Measurements from ENCODE around the gene EPB41L5.
"Not testable (repeated sequence)": the region's sequence is repeated elsewhere in the genome, so short reads cannot be mapped to it uniquely, and the experiment has no call there.

Gene EPB41L5

GRCh38 chr2:120104772-120105171, 91.9 kb downstream of the EPB41L5 start:
- TF ChIP-seq GATA1 (IDR thresholded peaks at IDR 0.05; ENCODE audit: low read depth, low read length) (no peak), POLR2A (IDR thresholded peaks at IDR 0.05; ENCODE audit: low read length) (no peak)
- DNase-seq: no peak

GRCh38 chr2:120105360-120105759, 92.5 kb downstream of the EPB41L5 start:
- no peak for TF ChIP-seq GATA1 (IDR thresholded peaks at IDR 0.05; ENCODE audit: low read depth, low read length)
- no peak for TF ChIP-seq POLR2A (IDR thresholded peaks at IDR 0.05; ENCODE audit: low read length)
- DNase-seq: no peak

- no peak for TF ChIP-seq POLR2A (IDR thresholded peaks at IDR 0.05; ENCODE audit: low read length)
- TF ChIP-seq GATA1 (IDR thresholded peaks at IDR 0.05; ENCODE audit: low read depth, low read length): no peak
- DNase-seq: no peak
Observed at GRCh38 chr2:120108049-120108448, 95.2 kb downstream of the EPB41L5 start.

- DNase-seq: no peak
- no peak for TF ChIP-seq GATA1 (IDR thresholded peaks at IDR 0.05; ENCODE audit: low read depth, low read length)
- no peak for TF ChIP-seq POLR2A (IDR thresholded peaks at IDR 0.05; ENCODE audit: low read length)
Observed at GRCh38 chr2:120108749-120109148, 95.9 kb downstream of the EPB41L5 start.

GRCh38 chr2:120109186-120110061, 96.5 kb downstream of the EPB41L5 start:
- peak; percentile 24 to 38 for DNase-seq
- TF ChIP-seq POLR2A (IDR thresholded peaks at IDR 0.05; ENCODE audit: low read length): no peak
- TF ChIP-seq GATA1 (IDR thresholded peaks at IDR 0.05; ENCODE audit: low read depth, low read length): no peak

GRCh38 chr2:120110062-120110362, 97.1 kb downstream of the EPB41L5 start:
- TF ChIP-seq GATA1 (IDR thresholded peaks at IDR 0.05; ENCODE audit: low read depth, low read length) (no peak), POLR2A (IDR thresholded peaks at IDR 0.05; ENCODE audit: low read length) (no peak)

GRCh38 chr2:120110507-120110906, 97.6 kb downstream of the EPB41L5 start:
- DNase-seq: no peak
- TF ChIP-seq GATA1 (IDR thresholded peaks at IDR 0.05; ENCODE audit: low read depth, low read length) (no peak), POLR2A (IDR thresholded peaks at IDR 0.05; ENCODE audit: low read length) (no peak)

More at GRCh38 chr2:120110062-120110362, 97.1 kb downstream of the EPB41L5 start:
- DNase-seq: no peak

GRCh38 chr2:120111193-120111592, 98.3 kb downstream of the EPB41L5 start:
- DNase-seq: no peak
- TF ChIP-seq POLR2A (IDR thresholded peaks at IDR 0.05; ENCODE audit: low read length): no peak
- TF ChIP-seq GATA1 (IDR thresholded peaks at IDR 0.05; ENCODE audit: low read depth, low read length): no peak

GRCh38 chr2:120118018-120118417, 105.1 kb downstream of the EPB41L5 start:
- TF ChIP-seq POLR2A (IDR thresholded peaks at IDR 0.05; ENCODE audit: low read length) (no peak), GATA1 (IDR thresholded peaks at IDR 0.05; ENCODE audit: low read depth, low read length) (no peak)
- DNase-seq: no peak

- no peak for DNase-seq
- TF ChIP-seq GATA1 (IDR thresholded peaks at IDR 0.05; ENCODE audit: low read depth, low read length) (no peak), POLR2A (IDR thresholded peaks at IDR 0.05; ENCODE audit: low read length) (no peak)
Observed at GRCh38 chr2:120118471-120118870, 105.6 kb downstream of the EPB41L5 start.

- DNase-seq: not testable (repeated sequence)
Observed at GRCh38 chr2:120121337-120121736, 108.5 kb downstream of the EPB41L5 start.

GRCh38 chr2:120123090-120123489, 110.2 kb downstream of the EPB41L5 start:
- DNase-seq: no peak
- TF ChIP-seq POLR2A (IDR thresholded peaks at IDR 0.05; ENCODE audit: low read length): no peak
- TF ChIP-seq GATA1 (IDR thresholded peaks at IDR 0.05; ENCODE audit: low read depth, low read length): no peak

- TF ChIP-seq POLR2A (IDR thresholded peaks at IDR 0.05; ENCODE audit: low read length): no peak
- no peak for TF ChIP-seq GATA1 (IDR thresholded peaks at IDR 0.05; ENCODE audit: low read depth, low read length)
- DNase-seq: no peak
Observed at GRCh38 chr2:120125195-120125594, 112.3 kb downstream of the EPB41L5 start.

- TF ChIP-seq POLR2A (IDR thresholded peaks at IDR 0.05; ENCODE audit: low read length) (no peak), GATA1 (IDR thresholded peaks at IDR 0.05; ENCODE audit: low read depth, low read length) (no peak)
- DNase-seq: no peak
Observed at GRCh38 chr2:120128216-120128615, 115.3 kb downstream of the EPB41L5 start.

- no peak for DNase-seq
- TF ChIP-seq GATA1 (IDR thresholded peaks at IDR 0.05; ENCODE audit: low read depth, low read length) (no peak), POLR2A (IDR thresholded peaks at IDR 0.05; ENCODE audit: low read length) (no peak)
Observed at GRCh38 chr2:120132190-120132589, 119.3 kb downstream of the EPB41L5 start.

Data from erythroblast (primary cell).